Spleen (tissue), 11 donors: ENCODE measurements around the gene CCDC93. TPM values are rescaled to one million over a fixed set of nuclear protein-coding genes. Genes with fewer than 3 reads are reported as not detected.
A peak's percentile ranks its signal among the peaks of the same experiment; 100 is the strongest.

ENCODE experiments used
- DNase-seq: peaks from one replicate; pipeline ENCODE4 v3.0.0-alpha.2; 2020
- H3K27ac ChIP-seq, 8 donors: fragments of 200-600 bp; sonication (generic) in 7 of 8; 1 replicate in 4 of 8; 2 replicates in 4 of 8; pipeline versions ENCODE4 v1.5.0 to v1.8.0; 2016 to 2021; ENCODE audit warnings: inconsistent platforms in 4 of 8, mild to moderate bottlenecking in 4 of 8, moderate library complexity in 1 of 8
- H3K27me3 ChIP-seq, 7 donors: fragments of 200-600 bp; sonication (generic) in 6 of 7; replicated peaks in 1 of 7; 1 replicate in 4 of 7; 2 replicates in 3 of 7; pipeline versions ENCODE4 v1.5.0 to v1.8.0; 2016 to 2021; ENCODE audit warnings: inconsistent platforms in 3 of 7, mild to moderate bottlenecking in 1 of 7
- H3K36me3 ChIP-seq, 6 donors: fragments of 200-600 bp; sonication (generic) in 5 of 6; 1 replicate in 4 of 6; 2 replicates in 2 of 6; pipeline versions ENCODE4 v1.5.0 to v1.8.0; 2016 to 2021; ENCODE audit warnings: inconsistent platforms in 2 of 6
- H3K4me1 ChIP-seq, 6 donors: fragments of 200-600 bp; sonication (generic) in 5 of 6; 1 replicate in 3 of 6; 2 replicates in 3 of 6; pipeline versions ENCODE4 v1.5.0 to v1.8.0; 2016 to 2021; ENCODE audit warnings: inconsistent platforms in 3 of 6
- H3K4me3 ChIP-seq, 8 donors: fragments of 200-600 bp; sonication (generic) in 7 of 8; 1 replicate in 4 of 8; 2 replicates in 4 of 8; pipeline versions ENCODE4 v1.5.0 to v1.8.0; 2016 to 2021; ENCODE audit warnings: inconsistent platforms in 4 of 8, mild to moderate bottlenecking in 4 of 8, moderate library complexity in 2 of 8
- H3K9me3 ChIP-seq, 8 donors: fragments of 200-600 bp; sonication (generic) in 7 of 8; 1 replicate in 4 of 8; 2 replicates in 4 of 8; pipeline versions ENCODE4 v1.5.0 to v1.8.0; 2016 to 2021; ENCODE audit warnings: inconsistent platforms in 4 of 8
- CTCF ChIP-seq, 11 experiments: fragments of 200-600 bp in 7 of 11; fragments of 450-650 bp in 4 of 11; sonication (generic) in 4 of 11; IDR thresholded peaks in 8 of 11; conservative IDR thresholded peaks in 3 of 11; 1 replicate in 7 of 11; 2 replicates in 4 of 11; pipeline versions ENCODE4 v1.4.0 to v1.8.0; 2016 to 2021; ENCODE audit warnings: antibody characterized with exemption in 11 of 11, inconsistent platforms in 4 of 11, mild to moderate bottlenecking in 1 of 11
- POLR2A ChIP-seq, 3 donors: fragments of 450-650 bp; IDR thresholded peaks; one replicate each; pipeline ENCODE4 v1.5.1; 2017; ENCODE audit warnings: antibody characterized with exemption in 3 of 3, mild to moderate bottlenecking in 1 of 3
- POLR2AphosphoS5 ChIP-seq, 3 donors: sonication (generic); formaldehyde crosslinking; IDR thresholded peaks; one replicate each; pipeline ENCODE4 v1.5.1; 2017; ENCODE audit warnings: antibody characterized with exemption in 3 of 3
- WGBS, 5 donors: extraction: QIAGEN DNeasy Blood & Tissue Kit in 3 of 5; methylation state at CpG; one replicate each; pipeline versions ENCODE4 v1.1.5 to v1.1.7; 2013 to 2018; 5-methylcytosine and 5-hydroxymethylcytosine counted together
- intact Hi-C: fragments of 100-400 bp; cut with DNase I; formaldehyde crosslinking; loops from one replicate; pipeline ENCODE4 v1.15.0; 2023; ENCODE audit warnings: low total_unique reads
- polyA plus RNA-seq, 3 donors: library from polyadenylated mRNA; stranded (reverse); fragments of 200-250 nt; gene quantifications; one replicate each; pipeline ENCODE4 v1.2.1, GENCODE V29; 2013
- total RNA-seq, 7 donors: library from RNA; depleted of rRNA in 3 of 7; stranded (reverse); fragments of >200 nt in 3 of 7; fragmentation: NEBNext Ultra II Directional in 4 of 7; extraction: Animal tissue kit (Norgen Biotek cat#: 25700) in 4 of 7; gene quantifications; one replicate each; pipeline versions ENCODE4 v1.1.0 to v1.2.1, GENCODE V29; 2016 to 2021
- donor health status: healthy with polysubstance abuse.
- donor health status: DM: no; HTN: no; CAD: no; lungs with moderate emphysema.
- donor health status: DM: no; HTN: no; CAD: no.
- donor health status: Bipolar disorder and iron deficiency.
- donor health status: healthy.
- donor health status: DM: no; HTN: no; CAD: no.
- donor health status: DM: yes; HTN: yes; CAD: no.

CCDC93 gene
- total and polyA plus RNA-seq, 10 donors, result 4.3 to 80.3 (median 42.4) TPM

GRCh38 chr2:118006326-118006725, 7.5 kb downstream of the CCDC93 start:
- H3K36me3 ChIP-seq, result peaks cover 5 to 82% (median 47%) of the 10 kb centered on the region in 6 donors
- intact Hi-C loops, result loop anchor here (10.0 kb wide), 1 partner anchor 172 kb away; no protein-coding TSS in a partner anchor
- TF ChIP-seq POLR2A (IDR thresholded peaks at IDR 0.05) (no peak), CTCF (IDR thresholded peaks at IDR 0.05 in 8 of 11, conservative IDR thresholded peaks at IDR 0.05 in 3 of 11) (no peak), POLR2AphosphoS5 (IDR thresholded peaks at IDR 0.05) (no peak)

GRCh38 chr2:118003396-118003824, 10.5 kb downstream of the CCDC93 start:
- WGBS, 5 donors, result 16 to 24% (median 20%) methylated on average over 3 of the region's 3 CpGs
- Histone ChIP-seq H3K4me1 (peaks cover 7 to 16% (median 10%) of the 10 kb centered on the region in 6 donors), H3K9me3 (no peaks in the 10 kb centered on the region), H3K4me3 (no peak overlapping the region), H3K36me3 (peaks cover 7 to 98% (median 71%) of the 10 kb centered on the region in 6 donors), H3K27me3 (no peaks in the 10 kb centered on the region), H3K27ac (no peak overlapping the region)
- intact Hi-C loops, result loop anchor here (10.0 kb wide), 1 partner anchor 169 kb away; no protein-coding TSS in a partner anchor
- TF ChIP-seq CTCF (IDR thresholded peaks at IDR 0.05 in 8 of 11, conservative IDR thresholded peaks at IDR 0.05 in 3 of 11), result peak; percentile 61 to 87 (median 78)
- TF ChIP-seq POLR2A (IDR thresholded peaks at IDR 0.05), result no peak
- peak; percentile 47 for DNase-seq

More at GRCh38 chr2:118006326-118006725, 7.5 kb downstream of the CCDC93 start:
- Histone ChIP-seq H3K4me3 (no peak overlapping the region), H3K27me3 (no peaks in the 10 kb centered on the region), H3K4me1 (peaks cover 13 to 45% (median 24%) of the 10 kb centered on the region in 6 donors), H3K27ac (no peak overlapping the region), H3K9me3 (no peaks in the 10 kb centered on the region)
- DNase-seq, result no peak
- WGBS, 5 donors, result 73 to 95% (median 78%) methylated on average over 1 of the region's 1 CpG

GRCh38 chr2:118000041-118000440, 13.8 kb downstream of the CCDC93 start:
- intact Hi-C loops, result loop anchor here (10.0 kb wide), 1 partner anchor 165 kb away; no protein-coding TSS in a partner anchor
- H3K9me3 ChIP-seq, result no peaks in the 10 kb centered on the region

More at GRCh38 chr2:118000041-118000440, 13.8 kb downstream of the CCDC93 start:
- H3K27me3 ChIP-seq, result no peaks in the 10 kb centered on the region
- no peak for TF ChIP-seq POLR2A (IDR thresholded peaks at IDR 0.05)
- TF ChIP-seq POLR2AphosphoS5 (IDR thresholded peaks at IDR 0.05), result no peak
- no peak for TF ChIP-seq CTCF (IDR thresholded peaks at IDR 0.05 in 8 of 11, conservative IDR thresholded peaks at IDR 0.05 in 3 of 11)
- peaks cover 7 to 13% (median 10%) of the 10 kb centered on the region in 6 donors for H3K4me1 ChIP-seq
- no peak overlapping the region for H3K27ac ChIP-seq
- H3K36me3 ChIP-seq, result peaks cover 7 to 98% (median 76%) of the 10 kb centered on the region in 6 donors
- no peak for DNase-seq
- H3K4me3 ChIP-seq, result no peak overlapping the region
- WGBS, 5 donors, result 91 to 96% (median 93%) methylated on average over 4 of the region's 4 CpGs
